DND-41 (cell line): ENCODE measurements around the gene MKS1.

Experiments used
- CTCF ChIP-seq: IDR thresholded peaks from 2 replicates; pipeline ENCODE4 v1.5.1; 2012; ENCODE audit warnings: borderline replicate concordance, low read length, moderate library complexity, mild to moderate bottlenecking; ENCODE audit not compliant: poor library complexity, severe bottlenecking; ENCODE audit errors: extremely low read depth
- EZH2 ChIP-seq: IDR thresholded peaks from 3 replicates; pipeline ENCODE4 v1.6.1; 2012; ENCODE audit warnings: borderline replicate concordance, low read depth, mild to moderate bottlenecking, moderate library complexity, low read length, inconsistent platforms; ENCODE audit not compliant: severe bottlenecking

DNA sequence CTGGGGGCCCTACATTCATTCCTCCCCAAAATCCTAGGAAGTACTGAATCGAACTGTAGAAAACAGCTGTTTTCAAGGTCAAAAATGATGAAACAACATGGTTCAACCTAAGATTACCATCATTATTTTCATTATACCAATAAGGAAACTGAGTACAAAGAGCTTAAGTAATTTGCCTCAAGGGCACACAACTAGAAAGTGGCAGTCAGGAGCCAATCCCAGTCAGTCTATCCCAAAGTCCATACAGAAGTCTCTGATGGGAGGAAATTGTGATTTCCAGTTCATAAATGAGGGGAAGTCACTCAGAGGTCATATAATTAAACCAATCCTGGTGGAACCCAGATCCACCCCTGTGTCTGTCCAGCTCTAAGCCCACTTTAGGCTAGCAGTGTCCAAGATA, 27.7 kb upstream of the MKS1 start:
- TF ChIP-seq CTCF = no peak
- no peak for TF ChIP-seq EZH2
